Activated CD4-positive, alpha-beta T cell treated with anti-CD3 and anti-CD28 coated beads for 1 hour (primary cell): ENCODE data around the gene NTN1.

Experiments used
- DNase-seq: peaks from one replicate; pipeline ENCODE4 v3.0.0-alpha.2; 2020

Gene NTN1

DNA sequence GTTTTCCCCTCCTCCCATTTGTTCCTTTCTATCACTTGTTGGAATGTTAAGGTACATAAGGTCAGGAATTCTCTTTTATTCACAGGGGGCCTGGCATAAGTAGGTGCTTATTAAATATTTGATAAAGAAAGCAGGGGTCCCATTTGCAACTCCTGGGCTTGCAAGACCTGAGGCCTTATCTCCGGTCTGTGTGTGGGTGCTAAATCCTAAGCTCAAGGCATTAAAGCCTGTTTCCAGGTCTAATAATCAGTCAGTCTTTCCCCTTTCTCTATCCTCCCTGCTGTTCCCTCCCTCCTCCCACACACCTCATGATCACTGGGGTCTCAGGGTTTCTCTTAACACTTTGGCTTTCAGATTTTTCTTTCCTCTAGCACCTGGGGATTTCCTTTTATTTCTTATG, 17.1 kb downstream of the NTN1 start:
- DNase-seq = no peak

DNA sequence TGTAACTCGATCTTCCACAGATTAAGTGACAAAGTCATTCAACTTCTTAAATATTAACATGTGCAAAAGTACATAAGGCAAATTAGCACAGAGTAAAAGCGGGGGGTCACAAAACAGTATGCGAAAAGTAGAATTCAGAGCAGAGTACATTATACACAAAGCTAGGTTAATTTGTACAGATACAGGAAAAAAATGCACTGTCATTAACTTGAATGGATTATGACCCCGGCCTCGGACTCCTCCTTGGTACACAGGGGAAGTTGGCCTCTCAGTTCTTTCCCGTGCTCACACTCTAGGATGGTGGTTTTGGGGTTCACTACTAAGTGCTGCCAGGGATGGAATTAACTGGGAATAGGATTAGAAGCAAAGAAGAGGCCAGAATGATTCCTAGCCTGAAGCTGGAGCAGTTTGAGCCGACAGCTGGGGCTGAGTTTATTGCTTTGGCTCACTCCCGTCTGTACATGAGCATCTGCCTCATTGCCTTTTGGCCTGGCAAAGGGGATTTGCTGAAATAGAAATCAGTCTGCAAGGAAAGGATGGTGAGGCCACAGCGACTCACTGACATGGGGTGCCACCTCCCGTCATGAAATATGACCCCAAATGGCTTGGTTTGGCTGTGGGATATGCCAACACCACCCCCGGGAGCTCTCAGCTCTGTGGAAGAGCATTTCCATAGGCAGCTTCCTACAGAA, 23.6 kb downstream of the NTN1 start:
- no peak for DNase-seq

DNA sequence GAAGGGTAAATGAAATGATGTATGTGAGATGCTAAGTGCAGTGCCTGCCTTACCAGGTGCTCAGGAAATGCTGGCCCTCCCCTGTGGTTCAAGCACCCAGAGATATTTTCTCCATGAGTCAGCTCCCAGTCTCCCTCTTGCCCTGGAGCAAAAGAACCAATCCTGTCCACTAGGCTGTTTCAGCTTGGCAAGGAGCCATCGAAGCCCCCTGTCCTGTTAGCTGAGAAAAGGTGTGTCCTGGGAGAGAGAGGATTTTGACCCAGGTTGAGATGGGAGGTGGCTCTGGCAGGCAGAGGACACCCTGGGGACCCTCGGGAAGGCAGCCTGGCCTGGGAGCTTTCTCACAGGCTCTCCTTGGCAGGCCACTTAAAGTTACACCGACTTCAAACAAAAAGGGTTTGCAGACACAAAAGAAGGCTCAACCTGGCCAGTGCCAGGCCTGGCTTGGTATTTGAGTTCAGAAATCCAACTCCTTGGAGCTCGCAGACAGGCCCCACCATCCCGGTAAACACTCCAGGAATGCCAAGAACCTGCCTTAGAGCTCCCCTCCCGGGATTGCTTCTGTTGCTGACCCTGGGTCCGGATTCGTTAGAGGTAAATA, 29.6 kb downstream of the NTN1 start:
- no peak for DNase-seq

DNA sequence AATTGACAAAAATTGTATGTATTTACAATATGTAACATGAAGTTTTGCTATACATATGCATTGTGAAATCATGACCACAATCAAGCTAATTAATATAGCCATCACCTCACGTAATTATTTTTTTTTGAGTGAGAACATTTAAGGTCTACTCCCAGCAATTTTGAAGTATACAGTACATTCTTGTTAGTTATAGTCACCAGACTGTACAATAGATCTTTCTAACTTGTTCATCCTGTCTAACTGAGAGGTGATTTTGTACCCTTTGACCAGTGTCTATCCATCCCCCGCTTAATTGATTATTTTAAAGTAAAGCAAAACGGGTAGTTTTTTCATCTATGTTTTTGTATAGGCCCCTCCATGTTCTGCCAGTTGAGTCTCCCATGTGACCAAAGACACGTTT, 30.3 kb downstream of the NTN1 start:
- no peak for DNase-seq

DNA sequence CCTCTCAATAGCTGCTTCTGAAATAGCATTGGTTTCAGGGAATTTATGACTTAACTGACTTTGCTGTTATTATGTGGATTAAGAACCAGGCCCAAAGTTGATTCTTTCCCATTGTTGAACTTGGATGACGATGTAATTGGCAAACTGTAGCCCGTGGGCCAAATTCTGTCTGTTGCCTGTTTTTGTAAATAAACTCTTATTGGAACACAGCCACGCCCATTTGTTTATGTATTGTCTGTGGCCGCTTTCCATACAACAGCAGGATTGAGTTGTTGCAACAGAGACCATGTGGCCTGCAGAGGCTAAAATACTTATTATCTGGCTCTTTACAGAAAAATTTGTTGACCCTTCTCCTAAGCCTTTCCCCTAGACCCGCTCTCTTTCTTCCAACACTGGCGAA, 31.6 kb downstream of the NTN1 start:
- no peak for DNase-seq

DNA sequence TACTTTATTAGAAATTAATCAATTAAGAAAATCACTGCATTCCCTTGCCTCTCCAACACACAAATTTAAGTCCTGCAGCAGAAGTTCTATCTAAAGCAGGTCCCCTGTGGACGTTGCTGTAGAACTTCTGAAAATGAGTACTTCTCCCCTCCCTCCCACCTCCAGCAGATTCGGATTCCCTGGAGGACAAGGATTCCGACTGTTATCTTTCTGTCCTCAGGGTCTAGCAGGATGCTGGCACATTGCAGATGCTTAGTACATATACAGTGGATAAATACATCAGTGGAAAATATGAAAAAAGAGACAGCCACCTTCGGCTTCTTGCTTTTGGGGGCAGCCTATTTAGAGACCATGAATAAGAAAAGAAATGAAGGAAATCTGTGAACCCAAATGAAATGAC, 32.1 kb downstream of the NTN1 start:
- no peak for DNase-seq

DNA sequence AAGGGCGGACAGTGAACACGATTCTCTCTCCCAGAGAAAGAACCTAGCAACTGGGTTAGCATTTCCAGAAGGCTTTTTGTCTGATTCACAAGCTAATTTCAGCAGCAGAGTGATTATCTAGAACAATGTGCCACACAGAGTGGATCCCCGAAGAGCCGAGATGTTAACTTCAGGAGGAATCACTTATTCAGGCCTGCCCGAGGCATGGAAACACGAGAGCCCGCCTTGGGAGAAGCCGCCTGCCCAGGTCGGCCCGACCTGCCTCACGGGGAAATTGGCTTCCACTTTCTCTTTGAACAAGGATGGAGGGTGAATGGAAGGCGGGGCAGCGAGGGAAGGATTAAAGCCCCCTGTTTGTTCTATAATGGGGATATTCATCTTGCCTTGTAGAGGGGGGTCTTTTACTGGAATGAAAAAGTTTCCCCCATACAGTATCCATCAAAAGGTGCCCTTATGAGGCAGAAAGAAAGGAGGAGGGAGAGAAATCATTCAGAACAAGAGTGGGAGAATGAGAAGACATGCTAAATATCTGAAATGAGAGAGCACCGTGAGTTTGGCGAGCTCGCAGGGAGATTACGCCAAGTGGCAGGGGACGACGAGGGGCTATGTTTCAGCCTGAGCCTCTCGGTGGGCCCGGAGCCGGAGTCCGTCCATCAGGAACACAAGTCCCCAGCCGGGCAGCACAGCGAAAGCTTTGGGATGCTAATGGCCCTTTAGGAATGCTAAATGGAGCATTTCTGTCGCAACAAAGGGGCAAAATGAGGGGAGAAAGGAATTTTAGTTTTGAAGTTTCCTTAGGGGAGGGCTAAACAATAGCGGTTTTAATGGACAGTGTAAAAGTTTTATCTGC, 33.0 kb downstream of the NTN1 start:
- DNase-seq = no peak

DNA sequence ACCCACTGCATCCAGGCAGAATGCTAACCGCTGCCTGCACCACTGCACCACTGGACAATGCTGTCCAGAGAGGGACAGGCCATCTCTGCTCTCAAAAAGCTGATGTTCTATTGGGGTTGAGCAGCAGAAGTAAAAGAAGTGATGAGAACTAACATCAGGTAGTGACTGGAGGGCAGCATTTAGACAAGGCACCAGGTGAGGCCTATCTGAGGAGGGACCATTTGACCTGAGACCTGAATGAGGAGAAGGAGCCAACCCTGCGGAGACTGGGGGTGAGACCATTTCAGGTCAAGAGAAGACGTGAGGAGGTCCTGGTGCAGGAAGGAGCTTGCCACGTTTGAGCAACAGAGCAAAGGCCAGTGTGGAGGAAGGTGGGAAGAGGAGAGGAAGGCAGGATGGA, 34.0 kb downstream of the NTN1 start:
- DNase-seq = no peak

DNA sequence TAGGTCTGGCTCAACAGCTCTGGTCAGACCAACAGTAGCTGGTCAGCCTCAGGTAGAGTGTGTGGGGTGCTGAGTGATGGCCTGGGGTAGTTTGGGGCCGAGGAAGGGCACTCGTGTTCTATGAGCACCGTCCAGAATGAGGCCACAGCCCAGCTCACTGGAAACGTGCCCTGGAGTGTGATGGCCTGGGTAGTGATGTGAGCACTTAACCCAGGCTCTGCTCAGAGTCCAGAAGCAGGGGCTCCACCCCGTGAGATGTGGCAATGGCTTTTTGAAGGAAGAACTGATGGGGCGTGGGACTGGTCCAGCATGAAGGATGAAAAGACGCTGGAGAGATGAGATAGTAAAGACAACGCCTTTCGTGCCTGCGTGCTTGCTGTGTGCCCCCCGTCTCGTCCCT, 35.3 kb downstream of the NTN1 start:
- no peak for DNase-seq

DNA sequence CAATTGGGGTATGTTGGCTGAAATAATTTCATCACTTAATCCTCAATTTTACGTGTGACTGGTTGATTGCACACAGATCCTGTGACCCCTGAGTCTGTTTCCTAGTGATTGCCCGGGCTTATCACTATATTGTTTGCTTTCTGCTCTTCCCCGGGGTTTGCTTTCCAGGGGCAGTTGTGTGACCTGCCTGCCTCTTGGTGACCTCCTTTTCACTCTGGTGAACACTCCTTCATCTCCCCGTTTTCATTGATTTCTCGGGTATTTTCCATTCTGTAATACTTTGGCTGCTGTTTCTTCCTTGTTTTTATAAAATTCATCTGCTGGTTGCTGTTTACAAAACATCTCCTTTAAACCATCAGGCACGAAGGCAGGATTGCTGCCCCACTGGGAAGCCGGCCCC, 36.0 kb downstream of the NTN1 start:
- DNase-seq = no peak

DNA sequence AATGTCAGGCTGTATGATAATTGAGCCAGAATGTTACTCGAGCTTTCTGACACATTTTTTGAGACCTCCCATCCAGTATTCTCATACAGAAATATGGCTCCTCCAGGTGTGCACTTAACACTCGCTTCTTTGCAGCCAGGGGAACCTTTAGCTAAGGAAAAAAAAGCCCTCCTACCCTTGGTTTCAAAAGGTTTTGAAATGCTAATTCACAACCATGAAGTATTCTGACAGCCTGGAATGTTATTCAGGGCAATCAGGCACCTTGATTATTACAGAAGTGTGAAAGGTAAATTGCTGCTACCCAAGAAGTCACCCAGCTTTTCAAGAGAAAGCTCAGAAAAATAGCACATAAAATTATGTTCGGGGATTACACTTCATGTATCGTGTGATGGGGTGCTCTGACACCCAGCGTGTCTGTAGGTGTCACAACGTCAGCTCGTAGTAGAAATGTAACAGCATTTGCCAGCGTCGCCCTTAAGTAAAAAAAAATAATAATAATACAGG, 41.1 kb downstream of the NTN1 start:
- no peak for DNase-seq

DNA sequence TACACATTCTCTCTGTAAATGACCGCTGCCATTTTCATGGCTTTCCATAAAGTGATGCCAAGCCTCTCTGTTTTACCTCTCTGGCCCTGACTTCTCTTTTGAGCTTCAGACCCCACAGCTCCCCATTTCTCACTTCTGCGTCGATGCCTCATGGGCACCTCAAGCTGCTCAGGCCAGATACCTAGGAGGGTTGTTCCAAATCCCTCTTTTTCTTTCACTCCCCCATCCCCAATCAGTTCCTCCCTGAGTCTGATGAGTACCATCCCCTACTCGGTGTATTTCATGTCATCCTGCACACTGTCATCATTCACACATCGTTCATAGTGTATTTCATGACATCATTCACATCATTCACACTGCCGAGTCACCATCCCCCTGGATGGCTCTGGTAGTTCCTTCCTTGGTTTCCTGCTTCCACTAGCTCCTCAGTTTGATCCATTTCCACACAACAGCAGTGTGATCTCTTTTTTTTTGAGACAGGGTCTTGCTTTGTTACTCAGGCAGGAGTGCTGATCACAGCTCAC, 43.1 kb downstream of the NTN1 start:
- DNase-seq = no peak

DNA sequence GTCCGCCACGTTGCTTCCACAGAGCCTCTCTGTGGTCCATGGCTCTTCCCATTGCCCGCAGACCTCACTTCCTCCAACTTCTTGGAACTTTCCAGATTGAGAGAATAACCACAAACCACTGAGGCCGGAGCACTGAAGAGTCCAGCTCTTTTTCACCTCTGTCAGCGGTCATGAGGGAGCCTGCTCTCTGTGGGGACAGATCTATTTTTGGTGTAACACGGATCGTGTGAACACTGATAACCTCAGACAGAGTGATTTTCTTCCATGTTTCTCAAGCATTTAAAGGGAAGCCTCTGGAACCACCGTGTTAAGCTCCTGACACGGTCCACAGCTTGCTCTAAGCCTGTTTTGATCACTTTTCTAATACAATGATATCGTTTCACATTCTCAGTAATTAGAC, 49.7 kb downstream of the NTN1 start:
- DNase-seq = no peak

DNA sequence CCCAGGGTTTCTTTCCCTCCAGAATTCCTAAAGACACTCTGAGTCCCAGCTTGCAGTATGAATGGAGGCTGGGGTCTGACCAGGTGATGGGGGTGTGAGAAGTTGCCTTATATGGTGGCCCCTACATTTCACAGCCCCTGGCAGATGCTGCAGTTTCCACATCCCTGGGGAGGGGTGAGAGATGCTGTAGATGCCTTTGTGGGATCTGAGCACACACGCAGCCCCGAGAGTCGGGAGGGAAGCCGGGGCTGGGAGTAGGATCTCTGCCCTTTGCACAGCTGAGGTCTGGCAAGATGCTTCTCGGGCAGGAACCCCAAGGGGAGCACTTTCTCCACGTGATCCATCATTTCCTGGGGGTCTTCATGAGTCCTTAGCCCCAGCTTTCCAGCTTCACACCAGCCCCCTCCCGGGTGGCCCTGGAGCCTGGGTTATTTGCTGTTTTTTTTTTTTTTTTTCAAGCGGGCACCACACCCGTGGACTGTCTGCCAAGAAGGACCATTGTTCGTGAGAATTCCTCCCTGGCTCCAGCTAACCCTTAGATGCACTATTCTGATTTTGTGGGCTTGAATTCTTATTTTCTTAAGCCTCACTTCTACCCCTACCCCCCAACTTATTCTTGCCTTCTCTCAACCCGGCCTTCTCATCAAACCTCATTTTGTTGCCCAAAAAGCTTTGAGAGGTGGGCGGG, 50.6 kb downstream of the NTN1 start:
- no peak for DNase-seq

DNA sequence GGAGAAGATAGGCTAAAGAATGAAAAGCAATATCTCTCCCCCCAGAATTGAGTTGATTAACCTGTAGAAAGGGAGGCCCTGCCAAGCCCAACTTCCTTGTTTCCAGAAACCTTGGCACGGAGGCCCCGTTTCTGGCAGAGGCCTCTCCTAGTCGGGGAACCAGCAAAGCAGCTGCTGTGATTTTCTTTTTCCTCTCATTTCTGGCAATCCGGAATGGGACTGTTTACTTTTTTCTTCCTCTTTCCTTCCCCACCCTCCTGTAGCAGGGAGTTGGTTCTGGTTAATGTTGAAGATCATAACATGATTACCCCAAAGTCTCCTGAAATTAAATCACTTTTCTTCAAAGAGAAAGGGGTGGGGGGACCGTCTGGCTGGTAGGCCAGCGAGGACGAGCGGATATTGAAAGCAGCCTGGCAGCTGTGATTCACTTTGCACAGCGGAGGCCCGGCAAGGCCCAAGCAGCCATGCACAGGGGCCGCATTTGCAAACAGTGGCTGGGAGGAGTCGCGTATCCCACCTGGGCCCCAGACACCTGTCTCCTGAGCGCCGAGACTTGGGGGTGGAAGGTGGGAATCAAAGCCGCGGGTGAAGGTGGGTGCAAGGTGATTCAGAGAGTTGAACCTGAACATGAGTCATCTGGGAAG, 51.5 kb downstream of the NTN1 start:
- no peak for DNase-seq

DNA sequence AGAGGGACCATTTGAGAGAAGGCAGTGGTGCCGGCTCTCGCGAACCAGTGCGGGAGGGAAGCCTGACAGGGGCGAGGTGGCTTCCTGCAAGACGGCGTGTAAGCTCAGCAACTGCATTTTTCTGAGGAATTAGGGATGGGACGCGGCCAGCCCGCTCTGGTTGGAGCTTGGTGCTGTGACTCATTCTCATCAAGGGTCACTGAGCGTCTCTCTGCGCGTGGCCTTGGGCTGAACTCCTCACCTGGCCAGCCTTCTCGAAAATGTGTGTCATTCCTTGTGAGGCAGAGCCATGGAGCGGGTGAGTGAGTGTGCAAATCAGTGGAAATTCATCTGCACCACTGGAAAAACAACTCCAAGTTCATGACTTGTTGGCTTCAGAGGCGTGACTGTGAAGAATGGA, 52.8 kb downstream of the NTN1 start:
- DNase-seq = no peak

DNA sequence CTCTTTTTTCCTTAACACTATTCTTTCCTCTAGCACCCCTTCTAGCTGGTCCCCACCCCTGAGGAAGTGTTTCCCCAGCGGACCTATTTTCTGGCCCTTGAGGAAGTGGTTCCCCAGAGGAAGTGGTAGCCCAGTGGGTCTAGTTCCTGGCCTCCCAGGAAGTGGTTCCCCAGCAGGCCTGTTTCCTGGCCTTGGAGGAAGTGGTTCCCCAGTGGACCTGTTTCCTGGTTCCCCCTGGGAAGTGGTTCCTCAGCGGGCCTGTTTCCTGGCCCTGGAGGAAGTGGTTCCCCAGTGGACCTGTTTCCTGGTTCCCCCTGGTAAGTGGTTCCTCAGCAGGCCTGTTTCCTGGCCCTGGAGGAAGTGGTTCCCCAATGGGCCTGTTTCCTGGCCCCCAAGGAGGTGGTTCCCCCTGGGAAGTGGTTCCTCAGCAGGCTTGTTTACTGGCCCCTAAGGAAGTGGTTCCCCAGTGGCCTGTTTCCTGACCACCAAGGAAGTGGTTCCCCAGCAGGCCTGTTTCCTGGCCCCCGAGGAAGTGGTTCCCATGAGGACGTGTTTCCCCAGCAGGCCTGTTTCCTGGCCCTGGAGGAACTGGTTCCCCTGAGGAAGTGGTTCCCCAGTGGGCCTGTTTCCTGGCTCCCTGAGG, 58.3 kb downstream of the NTN1 start:
- no peak for DNase-seq

DNA sequence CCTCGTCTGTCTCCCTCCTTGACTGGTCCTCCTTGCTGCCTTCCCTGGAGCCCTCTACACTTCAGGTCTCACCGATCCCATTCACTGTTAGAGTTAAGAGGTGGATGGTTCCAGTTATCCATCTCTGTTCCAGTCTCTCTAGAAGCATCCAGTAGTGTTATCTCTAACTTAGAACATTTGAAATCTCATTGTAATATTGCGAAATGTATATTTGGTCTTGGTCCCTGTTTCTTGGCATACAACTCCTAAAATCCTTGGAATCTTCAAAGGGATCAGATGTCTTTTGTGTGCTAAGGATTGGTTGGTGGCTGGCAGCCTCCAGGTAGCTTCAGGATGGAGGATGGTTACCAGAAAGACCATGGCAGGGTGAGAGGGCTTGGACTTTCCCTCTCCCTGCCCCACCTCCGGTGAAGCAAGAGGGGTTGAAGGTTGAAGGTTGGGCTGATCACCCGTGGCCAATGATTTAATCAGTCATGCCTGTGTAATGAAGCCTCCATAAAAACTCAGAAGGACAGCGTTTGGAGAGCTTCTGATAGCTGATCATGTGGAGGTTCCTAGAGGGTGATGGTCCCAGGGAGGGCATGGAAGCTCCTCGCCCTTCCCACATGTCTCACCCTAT, 59.1 kb downstream of the NTN1 start:
- DNase-seq = no peak

DNA sequence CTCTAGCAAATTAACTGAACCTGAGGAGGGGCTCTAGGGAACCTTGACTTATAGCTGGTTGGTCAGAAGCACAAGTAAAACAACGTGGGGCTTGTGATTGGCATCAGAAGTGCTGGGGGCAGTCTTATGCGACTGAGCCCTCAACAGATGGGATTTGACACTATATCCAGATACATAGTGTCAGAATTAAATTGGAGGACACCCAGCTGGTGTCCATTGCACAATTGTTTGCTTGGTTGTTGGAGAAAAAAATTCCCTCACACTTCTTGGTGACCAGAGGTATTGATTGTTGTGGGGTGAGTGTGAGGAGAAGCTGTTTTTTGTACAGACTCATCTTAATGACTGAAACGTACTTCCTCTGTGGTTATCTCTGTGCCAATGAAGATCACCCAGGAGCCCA, 59.7 kb downstream of the NTN1 start:
- no peak for DNase-seq

DNA sequence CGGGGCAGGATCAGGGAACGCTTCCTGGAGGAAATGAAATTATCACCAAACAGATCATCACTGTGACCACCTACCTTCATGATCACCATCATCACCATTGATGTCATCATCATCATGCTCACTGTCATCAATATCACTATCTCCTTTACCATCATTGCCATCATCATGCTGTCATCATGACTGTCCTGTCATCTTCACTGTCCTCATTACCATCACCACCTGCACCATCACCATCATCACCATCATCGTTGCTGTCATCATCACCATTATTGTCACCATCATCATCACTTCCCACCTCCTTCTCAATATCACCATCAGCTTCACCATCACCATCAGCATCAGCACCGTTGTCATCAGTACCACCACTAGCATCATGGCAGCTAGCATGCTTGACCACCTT, 65.3 kb downstream of the NTN1 start:
- DNase-seq = no peak

DNA sequence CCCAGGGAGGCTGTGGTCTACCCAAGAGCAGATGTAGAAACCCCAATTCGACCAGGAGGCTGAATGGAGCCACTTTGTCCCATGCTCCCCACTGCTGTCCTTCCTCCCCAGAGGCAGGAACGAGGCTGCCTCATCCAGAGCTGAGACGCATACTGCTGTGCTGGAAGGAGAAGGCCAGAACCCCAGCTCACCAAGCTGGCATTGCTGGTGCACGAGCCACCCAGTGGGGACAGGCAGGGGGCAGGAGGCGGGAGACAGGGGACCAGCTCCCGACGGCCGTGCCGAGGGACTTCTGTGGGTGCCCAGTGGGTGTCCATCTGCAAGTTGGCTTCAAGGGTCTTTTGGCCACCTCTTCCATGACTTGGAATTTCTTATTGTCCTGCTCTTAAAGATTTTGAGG, 66.6 kb downstream of the NTN1 start:
- no peak for DNase-seq

DNA sequence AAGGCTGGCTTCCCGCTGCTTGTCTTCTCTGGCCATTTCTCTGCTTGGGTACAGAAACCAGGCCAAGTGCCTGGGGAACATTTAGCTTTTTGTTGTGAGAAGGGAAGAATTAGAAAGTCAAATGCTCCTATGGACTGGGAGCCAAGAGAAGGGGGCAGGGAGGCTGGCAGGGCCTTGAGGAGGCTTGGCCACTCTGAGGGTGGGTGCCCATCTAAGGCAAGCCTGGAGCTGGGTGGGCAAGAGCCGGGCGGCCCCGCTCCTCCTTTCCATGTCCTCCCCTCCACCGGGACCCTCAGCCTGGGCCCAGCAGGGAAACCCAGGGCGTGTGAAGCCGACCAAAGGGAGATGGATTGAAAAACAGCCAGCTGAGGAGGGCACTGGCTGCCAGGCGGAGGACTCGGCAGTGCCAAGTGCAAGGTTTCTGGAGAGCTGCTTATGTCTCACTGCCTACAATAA, 69.4 kb downstream of the NTN1 start:
- DNase-seq = no peak
